Left kidney (tissue), 8 donors: Measurements from ENCODE around the gene MAP2K3. TPM values are rescaled to one million over a fixed set of nuclear protein-coding genes. Genes with fewer than 3 reads are reported as not detected.

Experiments
- DNase-seq: peaks from one replicate; pipeline ENCODE4 v3.0.0-alpha.2; 2013
- long read RNA-seq, 8 donors: transcript quantifications; one replicate each; lab custom pipeline, GENCODE V29; 2026
- polyA plus RNA-seq: library from polyadenylated mRNA; unstranded; fragments of 120-200 nt; gene quantifications from one replicate; pipeline ENCODE4 v1.2.1, GENCODE V29; 2013; ENCODE audit not compliant: insufficient read length

MAP2K3 gene
- 20.5 TPM for polyA plus RNA-seq
- long read RNA-seq, donor 1, transcript MAP2K3-202 (12 exons, 2,303 nt), result major isoform, 6 of 8 reads
- long read RNA-seq, donor 1, partial matches to known transcripts, result 0 of 8 reads
- long read RNA-seq, donor 1, other reads (novel, unspliced or antisense), result 0 of 8 reads
- long read RNA-seq, donor 2, transcript MAP2K3-202 (12 exons, 2,303 nt), result major isoform, 5 of 11 reads
- long read RNA-seq, donor 2, partial matches to known transcripts, result 5 of 11 reads
- long read RNA-seq, donor 2, other reads (novel, unspliced or antisense), result 0 of 11 reads
- long read RNA-seq, donor 3, transcript MAP2K3-202 (12 exons, 2,303 nt), result major isoform, 7 of 9 reads
- long read RNA-seq, donor 3, partial matches to known transcripts, result 0 of 9 reads
- long read RNA-seq, donor 3, other reads (novel, unspliced or antisense), result 0 of 9 reads
- long read RNA-seq, donor 4, result 0 reads
- long read RNA-seq, donor 5, partial matches to known transcripts, result 0 of 4 reads
- long read RNA-seq, donor 5, other reads (novel, unspliced or antisense), result 0 of 4 reads
- long read RNA-seq, donor 6, transcript MAP2K3-202 (12 exons, 2,303 nt), result major isoform, 8 of 8 reads
- long read RNA-seq, donor 6, partial matches to known transcripts, result 0 of 8 reads
- long read RNA-seq, donor 6, other reads (novel, unspliced or antisense), result 0 of 8 reads
- long read RNA-seq, donor 7, transcript MAP2K3-202 (12 exons, 2,303 nt), result major isoform, 9 of 16 reads
- long read RNA-seq, donor 7, partial matches to known transcripts, result 6 of 16 reads
- long read RNA-seq, donor 7, other reads (novel, unspliced or antisense), result 0 of 16 reads
- long read RNA-seq, donor 8, partial matches to known transcripts, result 0 of 2 reads
- long read RNA-seq, donor 8, other reads (novel, unspliced or antisense), result 0 of 2 reads

- peak; percentile 98 for DNase-seq
Observed at GRCh38 chr17:21284319-21285163, at the start of gene MAP2K3. TSS of gene MAP2K3 (plus strand) at chr17:21284711. CDS start at chr17:21284921, 210 bp downstream.

- no peak for DNase-seq
Observed at GRCh38 chr17:21235921-21236320, 48.6 kb upstream of the MAP2K3 start.

GRCh38 chr17:21239680-21240368 is 44.7 kb upstream of the MAP2K3 start:
- DNase-seq, result no peak

- no peak for DNase-seq
Observed at GRCh38 chr17:21240369-21241055, 44.0 kb upstream of the MAP2K3 start.

- no peak for DNase-seq
Observed at GRCh38 chr17:21241564-21241963, 42.9 kb upstream of the MAP2K3 start.

- no peak for DNase-seq
Observed at GRCh38 chr17:21242026-21242697, 42.3 kb upstream of the MAP2K3 start.

GRCh38 chr17:21242780-21243515 is 41.6 kb upstream of the MAP2K3 start:
- DNase-seq, result no peak

GRCh38 chr17:21243516-21244303 is 40.8 kb upstream of the MAP2K3 start:
- DNase-seq, result no peak

- DNase-seq, result no peak
Observed at GRCh38 chr17:21245639-21246084, 38.8 kb upstream of the MAP2K3 start.

GRCh38 chr17:21246698-21247097 is 37.8 kb upstream of the MAP2K3 start:
- DNase-seq, result no peak

- DNase-seq, result no peak
Observed at GRCh38 chr17:21247552-21248258, 36.8 kb upstream of the MAP2K3 start.

- DNase-seq, result no peak
Observed at GRCh38 chr17:21248500-21248899, 36.0 kb upstream of the MAP2K3 start.

- DNase-seq, result no peak
Observed at GRCh38 chr17:21249086-21249795, 35.3 kb upstream of the MAP2K3 start.

- DNase-seq, result no peak
Observed at GRCh38 chr17:21249920-21250703, 34.4 kb upstream of the MAP2K3 start.

- DNase-seq, result no peak
Observed at GRCh38 chr17:21250854-21251253, 33.7 kb upstream of the MAP2K3 start.

GRCh38 chr17:21251337-21252010 is 33.0 kb upstream of the MAP2K3 start:
- DNase-seq, result no peak
